ENCODE results near the gene TMEM132D.

- TF ChIP-seq CTCF (conservative IDR thresholded peaks at IDR 0.05; ENCODE audit: low read length) (no peak), EZH2phosphoT487 (IDR thresholded peaks at IDR 0.05; ENCODE audit: borderline replicate concordance, low read depth, low read length) (no peak)
Observed at GRCh38 chr12:129196927-129197326, 706.9 kb downstream of the TMEM132D start.

Measured in OCI-LY7 (cell line).